GM12874 (cell line): ENCODE measurements around the gene STIP1.
A peak's percentile ranks its signal among the peaks of the same experiment; 100 is the strongest.

Experiments
- TF ChIP-seq, protein P1 (sequence below): IDR thresholded peaks from 2 replicates; pipeline ENCODE4 v1.5.1; 2011; ENCODE audit warnings: low read depth, mild to moderate bottlenecking, control low read depth, low read length, moderate library complexity; ENCODE audit not compliant: insufficient read depth

STIP1 gene

GRCh38 chr11:64185693-64186491 is at the start of gene STIP1:
Gene STIP1, plus strand, starts transcription at chr11:64186171. Its CDS starts 91 bp downstream, at chr11:64186262.
- TF ChIP-seq, protein P1, sequence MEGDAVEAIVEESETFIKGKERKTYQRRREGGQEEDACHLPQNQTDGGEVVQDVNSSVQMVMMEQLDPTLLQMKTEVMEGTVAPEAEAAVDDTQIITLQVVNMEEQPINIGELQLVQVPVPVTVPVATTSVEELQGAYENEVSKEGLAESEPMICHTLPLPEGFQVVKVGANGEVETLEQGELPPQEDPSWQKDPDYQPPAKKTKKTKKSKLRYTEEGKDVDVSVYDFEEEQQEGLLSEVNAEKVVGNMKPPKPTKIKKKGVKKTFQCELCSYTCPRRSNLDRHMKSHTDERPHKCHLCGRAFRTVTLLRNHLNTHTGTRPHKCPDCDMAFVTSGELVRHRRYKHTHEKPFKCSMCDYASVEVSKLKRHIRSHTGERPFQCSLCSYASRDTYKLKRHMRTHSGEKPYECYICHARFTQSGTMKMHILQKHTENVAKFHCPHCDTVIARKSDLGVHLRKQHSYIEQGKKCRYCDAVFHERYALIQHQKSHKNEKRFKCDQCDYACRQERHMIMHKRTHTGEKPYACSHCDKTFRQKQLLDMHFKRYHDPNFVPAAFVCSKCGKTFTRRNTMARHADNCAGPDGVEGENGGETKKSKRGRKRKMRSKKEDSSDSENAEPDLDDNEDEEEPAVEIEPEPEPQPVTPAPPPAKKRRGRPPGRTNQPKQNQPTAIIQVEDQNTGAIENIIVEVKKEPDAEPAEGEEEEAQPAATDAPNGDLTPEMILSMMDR, result peak; percentile 48

DNA sequence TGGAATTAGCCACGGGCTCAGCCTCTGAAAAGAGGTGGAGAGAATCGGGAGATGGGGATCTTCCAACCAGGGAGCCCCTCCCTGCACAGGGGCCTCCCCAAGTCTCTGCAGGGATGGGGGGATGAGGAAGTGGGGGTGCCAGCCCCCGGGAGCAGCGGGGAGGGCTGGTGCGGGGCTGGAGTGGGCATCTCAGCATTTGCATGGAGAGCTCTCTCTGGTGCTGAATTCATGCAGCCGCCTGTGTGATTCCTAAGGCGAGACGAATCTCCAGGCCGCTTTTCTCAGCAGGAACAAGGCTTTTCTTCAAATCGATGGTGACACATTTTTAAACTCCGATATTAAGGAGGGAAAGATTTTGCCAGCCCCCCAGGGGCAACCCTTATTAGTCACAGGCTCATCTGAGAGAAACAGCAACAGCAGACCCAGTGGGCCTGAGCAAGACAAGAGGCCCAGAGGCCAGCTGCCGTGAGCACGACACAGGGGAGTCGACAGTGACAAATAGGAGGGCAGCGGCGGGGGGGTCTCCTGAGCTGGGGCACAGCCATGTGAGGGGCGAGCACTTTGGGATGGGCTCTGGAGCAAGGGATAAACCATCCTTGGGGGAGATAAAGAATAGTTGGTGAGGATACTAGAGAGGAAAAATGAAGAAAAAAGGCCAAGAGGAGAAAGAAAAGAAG is 49.1 kb upstream of the STIP1 start:
- TF ChIP-seq, protein P1, result no peak

DNA sequence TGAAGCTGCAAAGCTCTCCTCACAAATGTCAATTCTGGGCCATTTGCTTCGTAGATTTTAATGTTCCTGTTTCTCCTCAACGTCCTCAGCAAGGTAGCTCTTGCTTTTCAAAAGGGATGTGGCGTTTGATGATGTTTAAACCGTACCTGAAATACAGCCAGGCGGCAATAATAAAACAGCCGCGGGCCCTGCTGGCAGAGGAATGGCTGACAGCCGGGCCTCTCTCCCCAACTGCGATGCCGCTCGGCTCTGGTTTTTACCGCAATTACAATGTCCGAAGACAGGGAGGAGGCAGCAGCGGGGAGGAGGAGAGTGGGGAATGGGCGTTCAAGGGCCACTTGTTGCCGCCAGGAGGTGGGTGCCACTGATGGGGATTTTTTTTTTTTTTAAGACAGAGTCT is 47.6 kb upstream of the STIP1 start:
- TF ChIP-seq, protein P1, result no peak

DNA sequence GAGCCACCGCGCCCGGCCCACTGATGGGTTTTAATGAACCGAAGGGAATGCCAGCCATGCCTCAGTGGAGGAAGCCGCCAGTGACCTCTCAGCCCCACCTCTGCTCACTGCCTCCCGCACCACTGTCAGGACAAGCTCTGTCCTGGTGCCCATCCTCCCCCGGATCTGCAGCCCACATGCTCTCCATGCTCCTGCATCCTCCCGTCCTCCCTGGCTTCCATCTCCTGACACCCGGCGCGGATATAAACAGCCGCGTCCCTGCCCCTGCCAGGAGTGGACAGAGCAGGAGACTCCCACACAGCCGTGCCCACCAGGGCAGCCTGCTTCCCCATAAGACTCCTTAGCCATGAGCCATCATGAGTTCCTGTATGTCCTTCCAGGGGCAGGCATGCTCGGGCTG is 46.9 kb upstream of the STIP1 start:
- TF ChIP-seq, protein P1, result no peak

- TF ChIP-seq, protein P1, result no peak
Observed at GRCh38 chr11:64140082-64140481, 45.9 kb upstream of the STIP1 start.

DNA sequence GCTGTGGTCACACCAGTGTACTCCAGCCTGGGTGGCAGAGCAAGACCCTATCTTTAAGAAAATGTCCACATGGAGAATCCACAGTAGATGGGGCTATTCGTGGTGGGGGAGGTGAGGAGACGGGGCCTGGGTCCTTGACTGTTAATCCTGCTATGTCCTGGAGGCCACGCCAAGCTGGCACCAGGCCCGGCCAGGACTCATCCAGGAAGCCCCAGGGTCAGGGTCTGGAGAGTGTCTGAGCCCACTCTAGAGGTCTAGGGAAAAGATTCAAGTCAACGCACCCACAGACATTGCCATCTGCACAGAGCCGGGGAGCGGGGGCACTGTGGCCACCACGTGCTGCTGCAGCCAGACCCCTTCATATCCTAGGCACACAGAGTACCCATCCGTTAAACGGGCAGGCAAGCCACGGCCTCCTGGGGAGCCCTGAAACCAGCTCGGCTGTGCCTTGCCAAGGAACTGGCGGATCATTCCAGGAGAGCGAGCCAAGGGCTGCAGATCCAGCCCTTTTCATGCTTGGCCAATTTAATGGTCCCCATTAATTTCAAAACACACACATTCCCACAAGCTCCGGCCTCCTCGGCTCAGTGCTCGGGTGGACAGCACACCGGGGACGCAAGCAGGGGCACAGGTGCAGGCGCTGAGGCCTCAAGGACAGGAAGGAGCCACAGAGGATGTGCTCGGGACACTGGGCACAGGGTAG is 44.7 kb upstream of the STIP1 start:
- TF ChIP-seq, protein P1, result no peak
